ENCODE results near the gene TMX1. TPM values are rescaled to one million over a fixed set of nuclear protein-coding genes. Genes with fewer than 3 reads are reported as not detected.

Gene TMX1
- total RNA-seq, 1 experiment from 2014 or later = 35.3 TPM

- Histone ChIP-seq H3K4me1 (replicated peaks; ENCODE audit: insufficient read depth) (no peaks in the 10 kb centered on the region), H4K20me1 (ENCODE audit: insufficient read depth) (no peaks in the 10 kb centered on the region; the same call in 1 of the 2 replicates), H3K4me3 (no peak overlapping the region), H3F3A (ENCODE audit: insufficient read depth, low read depth) (no peaks in the 10 kb centered on the region), H3K36me3 (ENCODE audit: low read depth) (no peaks in the 10 kb centered on the region), H3K27me3 (ENCODE audit: insufficient read depth, low read depth) (no peaks in the 10 kb centered on the region), H3K9me3 (ENCODE audit: insufficient read depth, low read depth) (no peaks in the 10 kb centered on the region), H2AFZ (no peak overlapping the region), H3K9me2 (ENCODE audit: insufficient read depth) (no peaks in the 10 kb centered on the region), H3K79me2 (ENCODE audit: low read depth) (no peaks in the 10 kb centered on the region), H3K4me2 (no peak overlapping the region), H3K27ac (no peak overlapping the region)
- TF ChIP-seq CTCF (conservative IDR thresholded peaks at IDR 0.05) (no peak), EZH2 (IDR thresholded peaks at IDR 0.05; ENCODE audit: low read depth) (no peak)
- intact Hi-C loops (cut with micrococcal nuclease; ENCODE audit: unreplicated experiment) = no loop called here
- BruUV-seq (replicated peaks) = no TSS peak
- ChIA-PET CTCF (interaction anchor here (0.6 kb wide), 1 partner anchor 239 kb away, joined by 3 read pairs; no protein-coding TSS in a partner anchor), POLR2A (ENCODE audit: unreplicated experiment) (interaction anchor here (0.6 kb wide), 1 partner anchor 412 kb away, joined by 3 read pairs; no protein-coding TSS in a partner anchor)
- no peak for DNase-seq
Observed at GRCh38 chr14:51262868-51263267, 22.8 kb downstream of the TMX1 start.

- intact Hi-C loops (cut with micrococcal nuclease; ENCODE audit: unreplicated experiment) = no loop called here
- DNase-seq = no peak
- ChIA-PET CTCF (no interaction called here), POLR2A (ENCODE audit: unreplicated experiment) (interaction anchor here (0.6 kb wide), 1 partner anchor 474 kb away, joined by 5 read pairs; no protein-coding TSS in a partner anchor)
- Histone ChIP-seq H3F3A (ENCODE audit: insufficient read depth, low read depth) (no peaks in the 10 kb centered on the region), H3K4me3 (no peak overlapping the region), H3K36me3 (ENCODE audit: low read depth) (no peaks in the 10 kb centered on the region), H3K9me3 (ENCODE audit: insufficient read depth, low read depth) (no peaks in the 10 kb centered on the region), H2AFZ (no peak overlapping the region), H3K79me2 (ENCODE audit: low read depth) (no peaks in the 10 kb centered on the region), H3K27me3 (ENCODE audit: insufficient read depth, low read depth) (no peaks in the 10 kb centered on the region), H3K4me1 (replicated peaks; ENCODE audit: insufficient read depth) (no peaks in the 10 kb centered on the region), H3K27ac (no peak overlapping the region), H3K9me2 (ENCODE audit: insufficient read depth) (no peaks in the 10 kb centered on the region), H4K20me1 (ENCODE audit: insufficient read depth) (no peaks in the 10 kb centered on the region; the same call in 1 of the 2 replicates), H3K4me2 (no peak overlapping the region)
- BruUV-seq (replicated peaks) = no TSS peak
- TF ChIP-seq CTCF (conservative IDR thresholded peaks at IDR 0.05) (no peak), EZH2 (IDR thresholded peaks at IDR 0.05; ENCODE audit: low read depth) (no peak)
Observed at GRCh38 chr14:51269634-51270033, 29.6 kb downstream of the TMX1 start.

DNA sequence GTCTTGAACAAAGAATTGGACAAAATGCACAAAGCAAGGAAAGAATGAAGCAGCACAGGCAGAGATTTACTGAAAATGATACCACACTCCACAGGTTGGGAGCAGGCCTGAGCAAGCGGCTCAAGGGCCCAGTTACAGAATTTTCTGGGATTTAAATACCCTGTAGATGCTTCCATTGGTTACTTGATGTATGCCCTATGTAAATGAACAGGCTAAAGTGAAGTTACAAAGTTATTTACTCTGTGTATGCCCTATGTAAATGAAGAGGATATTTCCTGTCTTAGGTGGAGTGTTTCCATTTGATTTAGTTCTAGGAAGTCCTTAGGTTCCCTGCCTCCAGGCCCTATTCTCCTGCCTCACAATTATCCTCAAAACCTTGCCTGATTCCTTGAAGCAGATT, 36.6 kb downstream of the TMX1 start:
- Histone ChIP-seq H3K36me3 (ENCODE audit: low read depth) (no peaks in the 10 kb centered on the region), H2AFZ (no peak overlapping the region), H4K20me1 (ENCODE audit: insufficient read depth) (no peaks in the 10 kb centered on the region), H3F3A (ENCODE audit: insufficient read depth, low read depth) (no peaks in the 10 kb centered on the region), H3K9me2 (ENCODE audit: insufficient read depth) (no peaks in the 10 kb centered on the region; the same call in 1 of the 2 replicates), H3K9me3 (ENCODE audit: insufficient read depth, low read depth) (no peaks in the 10 kb centered on the region), H3K79me2 (ENCODE audit: low read depth) (no peaks in the 10 kb centered on the region), H3K4me1 (replicated peaks; ENCODE audit: insufficient read depth) (no peaks in the 10 kb centered on the region), H3K4me2 (no peak overlapping the region), H3K4me3 (no peak overlapping the region), H3K27ac (no peak overlapping the region), H3K27me3 (ENCODE audit: insufficient read depth, low read depth) (no peaks in the 10 kb centered on the region)
- intact Hi-C loops (cut with micrococcal nuclease; ENCODE audit: unreplicated experiment) = no loop called here
- no TSS peak for BruUV-seq (replicated peaks)
- POLR2A ChIA-PET (ENCODE audit: unreplicated experiment) = interaction anchor here (0.7 kb wide), 1 partner anchor 503 kb away, joined by 5 read pairs; no protein-coding TSS in a partner anchor
- DNase-seq = no peak
- TF ChIP-seq EZH2 (IDR thresholded peaks at IDR 0.05; ENCODE audit: low read depth) (no peak), CTCF (conservative IDR thresholded peaks at IDR 0.05) (no peak)
- CTCF ChIA-PET = no interaction called here

All from PC-9 (cell line).